PFSK-1 (cell line): ENCODE data around the gene CHTF18.

Experiments
- FOXP2 ChIP-seq: optimal IDR thresholded peaks from 2 replicates; pipeline ENCODE3; 2011; ENCODE audit warnings: borderline replicate concordance, control low read depth, inconsistent platforms; ENCODE audit not compliant: insufficient read depth; ENCODE audit errors: extremely low read length, extremely low read depth
- POLR2AphosphoS5 ChIP-seq: IDR thresholded peaks from 2 replicates; pipeline ENCODE4 v1.6.1; 2012; ENCODE audit warnings: low read depth, mild to moderate bottlenecking, control low read depth, low read length, moderate library complexity
- SIN3A ChIP-seq: IDR thresholded peaks from 2 replicates; pipeline ENCODE4 v1.6.1; 2012; ENCODE audit warnings: mild to moderate bottlenecking, low read length, moderate library complexity, borderline replicate concordance; ENCODE audit not compliant: insufficient read depth
- TAF1 ChIP-seq: IDR thresholded peaks from 2 replicates; pipeline ENCODE4 v1.6.1; 2012; ENCODE audit warnings: low read length, control low read depth, borderline replicate concordance; ENCODE audit not compliant: insufficient read depth
- TF ChIP-seq, protein P1 (sequence below), 2 experiments: IDR thresholded peaks; 2 replicates each; pipeline versions ENCODE4 v1.6.1 to v1.8.0; 2011 to 2012; ENCODE audit warnings: low read depth in 2 of 2, low read length in 2 of 2, control low read depth in 1 of 2, inconsistent platforms in 1 of 2, mild to moderate bottlenecking in 1 of 2, moderate library complexity in 1 of 2; ENCODE audit not compliant: insufficient read depth in 1 of 2

CHTF18 gene

GRCh38 chr16:818592-818991 is 30.2 kb downstream of the CHTF18 start:
- TF ChIP-seq SIN3A, result no peak
- TF ChIP-seq, protein P1, sequence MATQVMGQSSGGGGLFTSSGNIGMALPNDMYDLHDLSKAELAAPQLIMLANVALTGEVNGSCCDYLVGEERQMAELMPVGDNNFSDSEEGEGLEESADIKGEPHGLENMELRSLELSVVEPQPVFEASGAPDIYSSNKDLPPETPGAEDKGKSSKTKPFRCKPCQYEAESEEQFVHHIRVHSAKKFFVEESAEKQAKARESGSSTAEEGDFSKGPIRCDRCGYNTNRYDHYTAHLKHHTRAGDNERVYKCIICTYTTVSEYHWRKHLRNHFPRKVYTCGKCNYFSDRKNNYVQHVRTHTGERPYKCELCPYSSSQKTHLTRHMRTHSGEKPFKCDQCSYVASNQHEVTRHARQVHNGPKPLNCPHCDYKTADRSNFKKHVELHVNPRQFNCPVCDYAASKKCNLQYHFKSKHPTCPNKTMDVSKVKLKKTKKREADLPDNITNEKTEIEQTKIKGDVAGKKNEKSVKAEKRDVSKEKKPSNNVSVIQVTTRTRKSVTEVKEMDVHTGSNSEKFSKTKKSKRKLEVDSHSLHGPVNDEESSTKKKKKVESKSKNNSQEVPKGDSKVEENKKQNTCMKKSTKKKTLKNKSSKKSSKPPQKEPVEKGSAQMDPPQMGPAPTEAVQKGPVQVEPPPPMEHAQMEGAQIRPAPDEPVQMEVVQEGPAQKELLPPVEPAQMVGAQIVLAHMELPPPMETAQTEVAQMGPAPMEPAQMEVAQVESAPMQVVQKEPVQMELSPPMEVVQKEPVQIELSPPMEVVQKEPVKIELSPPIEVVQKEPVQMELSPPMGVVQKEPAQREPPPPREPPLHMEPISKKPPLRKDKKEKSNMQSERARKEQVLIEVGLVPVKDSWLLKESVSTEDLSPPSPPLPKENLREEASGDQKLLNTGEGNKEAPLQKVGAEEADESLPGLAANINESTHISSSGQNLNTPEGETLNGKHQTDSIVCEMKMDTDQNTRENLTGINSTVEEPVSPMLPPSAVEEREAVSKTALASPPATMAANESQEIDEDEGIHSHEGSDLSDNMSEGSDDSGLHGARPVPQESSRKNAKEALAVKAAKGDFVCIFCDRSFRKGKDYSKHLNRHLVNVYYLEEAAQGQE (IDR thresholded peaks at IDR 0.05; ENCODE audit: insufficient read depth in 1 of 2, low read depth in 2 of 2, low read length in 2 of 2), result no peak
- TF ChIP-seq TAF1, result no peak

DNA sequence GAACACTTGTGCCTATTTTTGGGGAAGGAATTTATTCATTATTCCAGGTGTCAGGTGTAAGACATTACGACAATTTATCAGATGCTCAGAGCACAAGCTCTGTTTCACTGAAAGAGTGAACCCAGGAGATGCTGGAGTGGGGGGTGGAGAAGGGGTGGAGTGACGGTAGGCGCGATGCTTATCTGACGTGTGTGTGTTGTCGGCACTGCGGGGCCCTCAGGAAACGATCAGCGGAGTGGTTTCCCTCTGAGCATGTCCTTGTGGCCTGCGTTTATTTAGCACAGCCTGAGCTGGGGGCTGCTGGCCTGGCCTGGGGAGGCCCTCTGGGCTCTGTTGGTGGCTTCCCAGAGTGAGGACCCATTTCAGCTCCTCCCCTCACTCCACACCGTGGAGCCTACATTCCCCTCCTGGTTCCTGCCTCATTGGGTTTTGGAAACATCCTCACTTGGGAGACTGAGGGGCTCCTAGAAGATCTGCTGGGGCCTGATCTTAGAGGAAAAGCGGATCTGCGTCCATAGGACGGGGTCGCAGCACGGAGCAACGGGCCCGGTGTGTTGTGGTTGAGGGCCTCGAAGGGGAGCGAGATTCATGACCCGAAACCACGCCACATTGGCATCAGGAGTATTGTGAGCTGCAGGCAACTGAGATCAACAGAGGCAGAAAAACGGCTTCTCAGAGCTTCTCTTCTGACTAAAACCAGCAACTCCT is 31.1 kb downstream of the CHTF18 start:
- TF ChIP-seq, protein P1 (IDR thresholded peaks at IDR 0.05; ENCODE audit: insufficient read depth in 1 of 2, low read depth in 2 of 2, low read length in 2 of 2), result no peak
- TF ChIP-seq FOXP2, result no peak

DNA sequence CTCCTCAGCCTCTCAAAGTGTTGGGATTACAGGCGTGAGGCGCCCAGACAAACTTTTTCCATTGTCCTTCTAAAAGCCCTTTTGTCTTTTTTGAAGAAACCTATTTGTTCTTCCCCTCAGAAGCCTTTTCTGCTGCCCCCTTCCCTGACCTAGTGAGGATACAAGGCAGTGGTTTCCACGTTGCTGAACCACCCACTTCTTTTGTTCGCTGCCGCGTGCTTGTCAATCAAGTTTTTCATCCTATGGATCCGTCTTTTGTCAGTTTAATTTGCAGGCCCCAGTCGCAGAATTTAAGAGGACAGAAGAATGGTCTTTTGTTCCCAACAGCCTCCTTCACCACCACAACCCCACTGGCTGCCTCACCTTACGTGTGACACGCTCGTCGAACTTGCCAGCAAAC is 32.3 kb downstream of the CHTF18 start:
- no peak for TF ChIP-seq POLR2AphosphoS5
- TF ChIP-seq, protein P1 (IDR thresholded peaks at IDR 0.05; ENCODE audit: insufficient read depth in 1 of 2, low read depth in 2 of 2, low read length in 2 of 2), result no peak
- no peak for TF ChIP-seq FOXP2
- no peak for TF ChIP-seq TAF1
- no peak for TF ChIP-seq SIN3A

DNA sequence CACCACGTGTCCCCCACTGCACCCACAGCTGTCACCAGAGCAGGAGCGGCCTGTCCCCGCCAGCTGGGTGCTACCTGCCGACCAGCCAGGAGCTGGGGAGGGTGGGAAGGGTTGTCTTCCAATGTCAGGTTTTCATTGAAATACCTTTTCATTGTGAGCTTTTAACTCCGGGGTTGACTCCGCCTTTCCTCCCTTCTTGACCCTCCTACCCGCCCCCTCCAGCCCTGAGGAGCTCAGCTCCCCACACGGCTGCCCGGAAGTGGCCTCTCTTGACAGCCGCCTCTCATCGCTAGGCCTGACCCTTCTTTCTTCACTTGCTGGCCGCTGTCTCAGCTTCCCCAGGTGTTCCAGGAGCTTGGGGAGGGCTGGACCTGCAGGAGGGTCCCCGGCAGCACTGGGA is 33.3 kb downstream of the CHTF18 start:
- TF ChIP-seq POLR2AphosphoS5 (no peak), TAF1 (no peak), FOXP2 (no peak), SIN3A (no peak)
- TF ChIP-seq, protein P1 (IDR thresholded peaks at IDR 0.05; ENCODE audit: insufficient read depth in 1 of 2, low read depth in 2 of 2, low read length in 2 of 2), result no peak

- no peak for TF ChIP-seq POLR2AphosphoS5
- TF ChIP-seq FOXP2, result no peak
- TF ChIP-seq, protein P1 (IDR thresholded peaks at IDR 0.05; ENCODE audit: insufficient read depth in 1 of 2, low read depth in 2 of 2, low read length in 2 of 2), result no peak
- no peak for TF ChIP-seq SIN3A
- TF ChIP-seq TAF1, result no peak
Measured at GRCh38 chr16:822174-822908, 33.9 kb downstream of the CHTF18 start.
